Measurements from ENCODE around the gene COX6A1.

- TF ChIP-seq CTCF (IDR thresholded peaks at IDR 0.05) = no peak
- TF ChIP-seq POLR2A (IDR thresholded peaks at IDR 0.05) = no peak
Measured at GRCh38 chr12:120489018-120489417, 51.1 kb downstream of the COX6A1 start.
